HCT116 (cell line): ENCODE measurements around the gene SUFU.

Experiments used
- CEBPB ChIP-seq: IDR thresholded peaks from 2 replicates; pipeline ENCODE4 v1.6.1; 2012; ENCODE audit warnings: low read depth
- JUND ChIP-seq: IDR thresholded peaks from 2 replicates; pipeline ENCODE4 v1.6.1; 2012
- TCF7L2 ChIP-seq: IDR thresholded peaks from 2 replicates; pipeline ENCODE4 v1.7.0; 2011; ENCODE audit warnings: borderline replicate concordance, inconsistent platforms; ENCODE audit not compliant: insufficient read depth, insufficient read length; ENCODE audit errors: extremely low read depth
- YY1 ChIP-seq: IDR thresholded peaks from 2 replicates; pipeline ENCODE4 v1.6.1; 2011; ENCODE audit warnings: low read length, low read depth, moderate library complexity, mild to moderate bottlenecking; ENCODE audit not compliant: insufficient replicate concordance; ENCODE audit errors: extremely low read depth
- TF ChIP-seq, protein P1 (sequence below), 3 experiments: fragments of 200-600 bp in 1 of 3; sonication (generic) in 1 of 3; IDR thresholded peaks in 2 of 3; conservative IDR thresholded peaks in 1 of 3; 2 replicates each; pipeline ENCODE4 v1.5.1; 2012 to 2017; ENCODE audit warnings: low read depth in 2 of 3, low read length in 2 of 3, antibody characterized with exemption in 1 of 3, borderline replicate concordance in 1 of 3, control low read depth in 1 of 3, mild to moderate bottlenecking in 1 of 3, mixed read lengths in 1 of 3, mixed run types in 1 of 3, moderate library complexity in 1 of 3; ENCODE audit not compliant: insufficient read depth in 1 of 3
- TF ChIP-seq, protein P2 (sequence below): IDR thresholded peaks from 2 replicates; pipeline ENCODE4 v1.6.1; 2012

DNA sequence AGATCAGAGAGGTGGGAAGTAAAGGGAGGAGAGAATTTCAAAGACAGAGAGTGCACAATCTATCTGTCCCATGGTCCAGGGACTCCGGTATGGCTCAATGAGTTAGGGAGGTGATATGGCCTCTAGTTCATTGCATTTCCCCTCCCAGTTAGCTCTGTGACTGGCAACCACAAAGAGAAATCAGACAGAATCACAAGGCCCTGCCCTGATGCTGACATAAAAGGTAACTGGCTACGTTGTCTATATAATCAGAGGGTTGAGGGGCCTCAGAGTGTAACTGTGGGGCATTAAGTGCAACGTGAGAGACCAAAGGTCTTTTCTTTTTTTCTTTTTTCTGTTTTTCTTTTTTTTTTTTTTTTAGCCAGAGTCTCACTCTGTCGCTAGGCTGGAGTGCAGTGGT is 45.1 kb upstream of the SUFU start:
- TF ChIP-seq JUND (no peak), TCF7L2 (no peak), CEBPB (no peak), YY1 (no peak)
- TF ChIP-seq, protein P1, sequence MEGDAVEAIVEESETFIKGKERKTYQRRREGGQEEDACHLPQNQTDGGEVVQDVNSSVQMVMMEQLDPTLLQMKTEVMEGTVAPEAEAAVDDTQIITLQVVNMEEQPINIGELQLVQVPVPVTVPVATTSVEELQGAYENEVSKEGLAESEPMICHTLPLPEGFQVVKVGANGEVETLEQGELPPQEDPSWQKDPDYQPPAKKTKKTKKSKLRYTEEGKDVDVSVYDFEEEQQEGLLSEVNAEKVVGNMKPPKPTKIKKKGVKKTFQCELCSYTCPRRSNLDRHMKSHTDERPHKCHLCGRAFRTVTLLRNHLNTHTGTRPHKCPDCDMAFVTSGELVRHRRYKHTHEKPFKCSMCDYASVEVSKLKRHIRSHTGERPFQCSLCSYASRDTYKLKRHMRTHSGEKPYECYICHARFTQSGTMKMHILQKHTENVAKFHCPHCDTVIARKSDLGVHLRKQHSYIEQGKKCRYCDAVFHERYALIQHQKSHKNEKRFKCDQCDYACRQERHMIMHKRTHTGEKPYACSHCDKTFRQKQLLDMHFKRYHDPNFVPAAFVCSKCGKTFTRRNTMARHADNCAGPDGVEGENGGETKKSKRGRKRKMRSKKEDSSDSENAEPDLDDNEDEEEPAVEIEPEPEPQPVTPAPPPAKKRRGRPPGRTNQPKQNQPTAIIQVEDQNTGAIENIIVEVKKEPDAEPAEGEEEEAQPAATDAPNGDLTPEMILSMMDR (IDR thresholded peaks at IDR 0.05 in 2 of 3, conservative IDR thresholded peaks at IDR 0.05 in 1 of 3; ENCODE audit: borderline replicate concordance in 1 of 3, insufficient read depth in 1 of 3, low read depth in 2 of 3, low read length in 2 of 3), result no peak
- TF ChIP-seq, protein P2, sequence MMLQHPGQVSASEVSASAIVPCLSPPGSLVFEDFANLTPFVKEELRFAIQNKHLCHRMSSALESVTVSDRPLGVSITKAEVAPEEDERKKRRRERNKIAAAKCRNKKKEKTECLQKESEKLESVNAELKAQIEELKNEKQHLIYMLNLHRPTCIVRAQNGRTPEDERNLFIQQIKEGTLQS, result no peak
